ENCODE data around the gene ROGDI. TPM values are rescaled to one million over a fixed set of nuclear protein-coding genes. Genes with fewer than 3 reads are reported as not detected.

ROGDI gene
- total and polyA plus RNA-seq, 7 donors, result 23.4 to 72.8 (median 47.9) TPM

- no peak for TF ChIP-seq POLR2AphosphoS5 (IDR thresholded peaks at IDR 0.05)
- TF ChIP-seq CTCF (IDR thresholded peaks at IDR 0.05), result no peak
- no peak for TF ChIP-seq POLR2A (IDR thresholded peaks at IDR 0.05)
- TF ChIP-seq EP300 (IDR thresholded peaks at IDR 0.05), result no peak
- no peaks in the 10 kb centered on the region for H3K4me1 ChIP-seq
- intact Hi-C loops (cut with DNase I), result no loop called here
- no peaks in the 10 kb centered on the region for H3K36me3 ChIP-seq
- H3K9me3 ChIP-seq, result no peaks in the 10 kb centered on the region
- H3K27ac ChIP-seq, result no peak overlapping the region
- H3K4me3 ChIP-seq, result no peak overlapping the region
- no peaks in the 10 kb centered on the region for H3K27me3 ChIP-seq
- no peak for DNase-seq
- 82 to 84% methylated on average over 16 of the region's 16 CpGs for WGBS, 2 donors
Observed at GRCh38 chr16:4783951-4784336, 18.5 kb downstream of the ROGDI start.

GRCh38 chr16:4783251-4783950, 19.0 kb downstream of the ROGDI start:
- intact Hi-C loops (cut with DNase I), result no loop called here
- Histone ChIP-seq H3K27ac (no peak overlapping the region), H3K27me3 (no peaks in the 10 kb centered on the region), H3K4me1 (no peaks in the 10 kb centered on the region), H3K36me3 (no peaks in the 10 kb centered on the region), H3K9me3 (no peaks in the 10 kb centered on the region), H3K4me3 (no peak overlapping the region)
- DNase-seq, result no peak
- TF ChIP-seq POLR2AphosphoS5 (IDR thresholded peaks at IDR 0.05), result no peak
- no peak for TF ChIP-seq POLR2A (IDR thresholded peaks at IDR 0.05)
- no peak for TF ChIP-seq EP300 (IDR thresholded peaks at IDR 0.05)
- no peak for TF ChIP-seq CTCF (IDR thresholded peaks at IDR 0.05)
- WGBS, 2 donors, result 89 to 91% methylated on average over 25 of the region's 25 CpGs

DNA sequence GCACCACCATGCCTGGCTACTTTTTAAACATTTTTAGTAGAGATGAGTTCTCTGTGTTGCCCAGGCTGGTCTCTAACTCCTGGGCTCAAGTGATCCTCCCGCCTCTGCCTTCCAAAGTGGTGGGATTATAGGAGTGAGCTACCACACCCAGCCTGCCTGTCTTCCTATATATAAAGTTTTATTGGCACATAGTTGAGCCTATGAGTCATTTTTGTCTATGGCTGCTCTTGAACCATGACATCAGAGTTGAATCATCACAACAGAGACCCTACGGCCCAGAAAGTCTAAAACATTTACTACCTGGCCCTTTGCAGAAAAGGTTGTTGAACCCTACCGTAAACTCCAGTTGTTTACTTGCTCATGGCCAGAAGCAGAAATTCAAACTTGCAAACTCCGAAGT, 22.2 kb downstream of the ROGDI start:
- H3K27me3 ChIP-seq, result no peaks in the 10 kb centered on the region
- intact Hi-C loops (cut with DNase I), result no loop called here
- H3K27ac ChIP-seq, result no peak overlapping the region
- no peaks in the 10 kb centered on the region for H3K4me1 ChIP-seq
- WGBS, 2 donors, result 64 to 78% methylated on average over 4 of the region's 4 CpGs
- no peaks in the 10 kb centered on the region for H3K9me3 ChIP-seq
- H3K4me3 ChIP-seq, result no peak overlapping the region
- H3K36me3 ChIP-seq, result no peaks in the 10 kb centered on the region
- DNase-seq, result no peak
- TF ChIP-seq POLR2AphosphoS5 (IDR thresholded peaks at IDR 0.05) (no peak), CTCF (IDR thresholded peaks at IDR 0.05) (no peak)

DNA sequence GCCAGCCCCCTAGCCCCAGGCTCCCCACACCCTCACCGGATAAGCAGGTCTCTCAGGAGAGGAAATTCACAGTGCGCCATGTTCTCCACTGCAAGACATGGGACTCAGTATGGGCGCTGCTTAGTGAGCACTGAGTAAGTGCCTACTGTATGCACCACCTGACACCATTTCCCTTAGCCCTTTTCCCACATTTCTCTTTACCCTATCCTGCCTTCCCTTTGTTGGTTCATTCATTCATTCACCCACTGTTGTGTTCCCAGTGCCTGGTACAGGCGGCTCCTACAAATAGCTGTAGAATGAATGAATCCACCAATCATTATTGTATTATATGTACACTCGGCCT, 24.4 kb downstream of the ROGDI start:
- no peak overlapping the region for H3K4me3 ChIP-seq
- TF ChIP-seq EP300 (IDR thresholded peaks at IDR 0.05) (no peak), CTCF (IDR thresholded peaks at IDR 0.05) (no peak), POLR2A (IDR thresholded peaks at IDR 0.05) (no peak), POLR2AphosphoS5 (IDR thresholded peaks at IDR 0.05) (no peak)
- no peaks in the 10 kb centered on the region for H3K27me3 ChIP-seq
- no peak overlapping the region for H3K27ac ChIP-seq
- no peak for DNase-seq
- WGBS, 2 donors, result 93 to 94% methylated on average over 5 of the region's 5 CpGs
- H3K9me3 ChIP-seq, result no peaks in the 10 kb centered on the region
- H3K4me1 ChIP-seq, result no peaks in the 10 kb centered on the region
- H3K36me3 ChIP-seq, result no peaks in the 10 kb centered on the region
- intact Hi-C loops (cut with DNase I), result no loop called here

All from sigmoid colon (tissue), 7 donors.